NCI-H146 treated with DMSO at 0.1 percent for 48 hours (cell line): ENCODE data around the gene ZNRF4.
"Not testable (repeated sequence)": the region's sequence is repeated elsewhere in the genome, so short reads cannot be mapped to it uniquely, and the experiment has no call there.

Source experiments
- DNase-seq: peaks from one replicate; lab custom pipeline; 2025; ENCODE audit not compliant: unreplicated experiment; lab: John Stamatoyannopoulos, UW

Gene ZNRF4

GRCh38 chr19:5472286-5472685, 17.1 kb downstream of the ZNRF4 start:
- no peak for DNase-seq

- no peak for DNase-seq
Observed at GRCh38 chr19:5473646-5474045, 18.4 kb downstream of the ZNRF4 start.

DNA sequence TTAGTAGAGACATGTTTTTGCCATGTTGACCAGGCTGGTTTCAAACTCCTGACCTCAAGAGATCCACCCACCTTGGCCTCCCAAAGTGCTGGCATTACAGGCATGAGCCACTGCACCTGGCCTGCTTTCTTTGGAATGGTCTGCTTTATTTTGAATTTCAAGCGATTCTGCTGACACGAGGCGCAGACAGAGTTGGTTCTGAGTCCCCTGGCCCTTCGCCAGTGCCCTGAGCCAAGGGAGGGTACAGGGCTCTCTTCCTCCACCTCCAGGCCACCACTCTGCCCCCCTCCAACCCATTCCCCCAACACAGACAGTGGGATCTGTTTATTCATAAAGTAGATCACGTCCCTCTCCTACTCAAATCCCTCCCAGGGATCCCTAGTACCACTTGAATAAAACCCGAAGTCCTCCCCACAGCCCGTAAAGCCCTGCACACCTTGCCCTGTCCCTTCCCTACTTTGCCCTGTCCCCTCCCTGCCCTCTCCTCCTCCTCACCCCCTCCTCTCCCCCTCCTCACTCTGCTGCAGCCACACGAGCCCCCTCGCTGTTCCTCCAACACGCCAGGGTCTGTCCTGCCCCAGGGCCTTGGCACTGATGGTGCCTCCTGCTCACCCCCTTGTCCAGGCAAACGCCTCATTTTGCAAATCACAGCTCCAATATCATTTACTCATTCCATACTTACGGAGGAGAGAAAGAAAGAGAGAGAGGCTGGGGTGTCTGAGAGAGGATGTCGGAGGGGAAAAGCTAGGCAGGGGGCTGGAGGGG, 22.4 kb downstream of the ZNRF4 start:
- no peak for DNase-seq

DNA sequence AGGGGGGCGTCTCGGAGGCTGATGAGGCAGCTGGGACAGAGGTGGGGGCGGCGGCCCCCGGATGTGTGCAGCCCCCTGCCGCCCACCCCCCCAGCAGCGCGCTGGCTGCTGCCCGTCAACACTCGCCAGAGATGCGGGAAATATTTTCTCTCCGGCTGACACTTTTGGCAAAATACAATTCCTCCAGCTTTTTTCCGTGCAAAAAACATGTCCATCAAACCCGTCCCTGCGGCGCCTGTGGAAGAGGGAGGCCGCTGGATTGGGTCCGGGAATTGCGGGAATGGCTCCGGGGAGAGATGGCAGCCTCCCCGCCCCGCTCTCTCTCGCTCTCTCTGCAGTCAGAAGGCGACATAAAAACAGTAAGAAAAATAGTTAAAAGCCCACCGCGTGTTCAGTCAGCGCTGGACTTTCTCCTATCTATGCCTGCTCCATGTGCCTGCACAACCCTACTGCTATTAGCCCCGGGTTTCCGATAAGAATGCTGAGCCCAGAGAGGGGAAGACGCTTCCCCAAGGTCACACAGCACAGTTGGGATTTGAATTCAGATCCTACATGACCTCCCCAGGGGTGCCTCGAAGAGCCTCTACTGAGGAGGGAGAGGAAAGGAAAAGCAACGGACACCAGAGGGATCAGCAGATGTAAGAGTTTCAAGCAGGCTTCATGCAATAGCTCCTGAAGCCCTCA, 23.2 kb downstream of the ZNRF4 start:
- no peak for DNase-seq

- no peak for DNase-seq
Observed at GRCh38 chr19:5478925-5479588, 23.8 kb downstream of the ZNRF4 start.

DNA sequence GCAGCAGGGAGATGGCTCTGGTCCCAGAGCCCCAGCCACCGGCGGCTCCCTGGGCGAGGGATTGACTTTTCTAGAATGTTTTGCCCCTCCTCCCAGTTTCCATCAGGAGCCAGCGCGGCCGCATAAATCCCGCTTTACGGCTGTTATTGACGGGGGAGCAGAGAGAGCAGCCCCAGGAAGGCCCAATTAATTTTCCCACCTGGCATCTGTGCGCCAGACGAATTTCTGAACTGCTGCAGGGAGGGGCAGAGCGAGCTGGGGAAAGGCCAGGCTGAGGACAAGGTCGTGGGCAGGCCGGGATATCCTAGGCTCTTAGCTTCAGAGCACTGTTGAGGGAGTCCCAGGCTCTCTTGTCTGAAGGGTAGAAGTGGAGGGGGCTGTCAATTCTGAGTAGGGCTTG, 24.7 kb downstream of the ZNRF4 start:
- no peak for DNase-seq

DNA sequence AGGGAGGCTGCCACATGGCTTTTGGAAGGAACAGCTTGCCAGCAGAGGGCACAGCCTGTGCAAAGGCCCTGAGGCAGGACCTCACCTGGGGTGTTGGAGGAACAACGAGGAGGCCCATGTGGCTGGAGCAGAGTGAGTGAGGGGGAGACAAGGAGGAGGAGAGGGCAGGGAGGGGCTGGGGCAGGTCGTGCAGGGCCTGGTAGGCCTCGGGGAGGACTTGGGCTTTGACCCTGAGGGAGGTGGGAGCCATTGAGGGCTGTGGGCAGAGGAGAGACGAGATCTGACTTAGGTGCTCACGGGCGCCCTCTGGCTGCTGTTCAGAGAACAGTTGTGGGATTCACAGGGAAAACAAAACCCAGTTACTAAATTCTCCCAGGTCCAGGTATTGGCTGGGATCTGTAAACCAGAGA, 25.2 kb downstream of the ZNRF4 start:
- no peak for DNase-seq

GRCh38 chr19:5481957-5482356, 26.7 kb downstream of the ZNRF4 start:
- no peak for DNase-seq

- DNase-seq, result no peak
Observed at GRCh38 chr19:5484398-5485285, 29.4 kb downstream of the ZNRF4 start.

DNA sequence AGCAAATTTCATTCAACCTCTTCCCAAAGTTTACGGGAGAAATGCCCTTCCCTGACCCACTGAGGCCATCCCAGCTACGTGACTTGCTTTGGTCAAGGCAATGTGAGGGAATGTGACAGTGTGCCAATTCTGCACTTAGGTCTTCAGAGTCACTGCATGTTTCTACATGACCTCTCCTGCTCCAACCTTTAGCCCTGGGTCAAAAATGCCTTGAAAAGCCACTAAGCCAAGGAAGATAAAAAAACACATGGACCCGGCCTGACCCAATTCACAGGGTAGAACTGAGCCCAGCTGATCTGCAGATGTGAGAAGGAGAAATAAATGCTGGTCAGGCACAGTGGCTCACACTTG, 30.0 kb downstream of the ZNRF4 start:
- no peak for DNase-seq

DNA sequence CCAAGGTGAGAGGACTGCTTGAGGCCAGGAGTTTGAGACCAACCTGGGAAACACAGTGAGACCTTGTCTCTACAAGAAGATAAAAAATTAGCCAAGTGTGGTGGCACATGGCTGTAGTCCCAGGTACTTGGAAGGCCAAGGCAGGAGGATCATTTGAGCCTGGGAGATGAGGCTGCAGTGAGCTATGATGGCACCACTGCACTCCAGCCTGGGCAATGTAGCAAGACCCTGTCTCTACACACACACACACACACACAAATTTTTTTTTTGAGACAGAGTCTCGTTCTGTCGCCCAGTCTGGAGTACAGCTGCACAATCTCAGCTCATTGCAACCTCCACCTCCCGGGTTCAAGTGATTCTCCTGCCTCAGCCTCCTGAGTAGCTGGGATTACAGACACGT, 30.4 kb downstream of the ZNRF4 start:
- DNase-seq, result not testable (repeated sequence)

DNA sequence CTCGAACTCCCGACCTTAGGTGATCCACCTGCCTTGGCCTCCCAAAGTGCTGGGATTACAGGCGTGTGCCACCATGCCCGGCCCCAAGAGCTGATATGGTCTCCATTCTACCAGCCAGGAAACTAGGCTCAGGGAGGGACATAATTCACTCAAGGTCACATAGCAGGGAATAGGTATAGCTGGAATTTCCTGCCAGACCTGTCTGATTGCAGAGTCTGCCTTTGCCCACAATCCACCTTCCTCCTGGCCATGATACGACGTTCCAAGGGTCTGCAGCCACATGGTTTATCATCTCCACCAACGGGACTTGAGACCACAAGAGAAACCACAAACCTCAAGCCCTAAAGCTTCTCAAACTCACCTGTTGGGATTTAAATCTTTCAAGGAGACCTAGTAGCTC, 32.0 kb downstream of the ZNRF4 start:
- no peak for DNase-seq

GRCh38 chr19:5489551-5489950, 34.3 kb downstream of the ZNRF4 start:
- DNase-seq, result no peak

DNA sequence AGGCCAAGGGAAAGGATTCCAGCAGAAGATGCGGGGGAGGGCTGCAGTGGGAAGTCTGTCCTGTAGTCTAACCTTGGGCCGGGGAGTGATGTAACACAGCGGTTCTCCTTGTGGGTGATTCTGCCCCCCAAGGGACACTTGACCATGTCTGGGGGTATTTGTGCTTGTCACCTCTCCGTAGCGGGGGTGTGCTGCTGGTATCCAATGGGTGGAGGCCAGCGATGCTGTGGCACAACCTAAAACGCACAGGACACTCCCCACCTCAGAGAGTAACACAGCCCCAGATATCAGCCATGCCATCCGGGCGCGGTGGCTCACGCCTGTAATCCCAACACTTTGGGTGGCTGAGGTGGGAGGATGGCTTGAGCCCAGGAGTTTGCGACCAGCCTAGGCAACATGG, 36.3 kb downstream of the ZNRF4 start:
- DNase-seq, result no peak

- DNase-seq, result no peak
Observed at GRCh38 chr19:5492281-5492634, 37.0 kb downstream of the ZNRF4 start.

GRCh38 chr19:5492635-5493409, 37.6 kb downstream of the ZNRF4 start:
- DNase-seq, result no peak

- no peak for DNase-seq
Observed at GRCh38 chr19:5494773-5495172, 39.6 kb downstream of the ZNRF4 start.

GRCh38 chr19:5495792-5496191, 40.6 kb downstream of the ZNRF4 start:
- DNase-seq, result no peak

GRCh38 chr19:5497297-5497696, 42.1 kb downstream of the ZNRF4 start:
- no peak for DNase-seq

- no peak for DNase-seq
Observed at GRCh38 chr19:5498830-5499550, 43.8 kb downstream of the ZNRF4 start.
